Esophagus muscularis mucosa (tissue), 3 donors: ENCODE data around the gene NTM.

ENCODE experiments used
- POLR2A ChIP-seq: fragments of 450-650 bp; IDR thresholded peaks from one replicate; pipeline ENCODE4 v1.6.1; 2017; ENCODE audit warnings: antibody characterized with exemption, moderate library complexity, mild to moderate bottlenecking, low read depth
- POLR2AphosphoS5 ChIP-seq, 2 donors: sonication (generic); formaldehyde crosslinking; IDR thresholded peaks; one replicate each; pipeline ENCODE4 v1.6.1; 2017; ENCODE audit warnings: antibody characterized with exemption in 2 of 2
- TF ChIP-seq, protein P1 (sequence below), 3 experiments: fragments of 200-600 bp in 2 of 3; fragments of 450-650 bp in 1 of 3; sonication (generic) in 2 of 3; IDR thresholded peaks; one replicate each; pipeline ENCODE4 v1.5.1; 2017 to 2019; ENCODE audit warnings: antibody characterized with exemption in 3 of 3, mild to moderate bottlenecking in 2 of 3, moderate library complexity in 1 of 3

DNA sequence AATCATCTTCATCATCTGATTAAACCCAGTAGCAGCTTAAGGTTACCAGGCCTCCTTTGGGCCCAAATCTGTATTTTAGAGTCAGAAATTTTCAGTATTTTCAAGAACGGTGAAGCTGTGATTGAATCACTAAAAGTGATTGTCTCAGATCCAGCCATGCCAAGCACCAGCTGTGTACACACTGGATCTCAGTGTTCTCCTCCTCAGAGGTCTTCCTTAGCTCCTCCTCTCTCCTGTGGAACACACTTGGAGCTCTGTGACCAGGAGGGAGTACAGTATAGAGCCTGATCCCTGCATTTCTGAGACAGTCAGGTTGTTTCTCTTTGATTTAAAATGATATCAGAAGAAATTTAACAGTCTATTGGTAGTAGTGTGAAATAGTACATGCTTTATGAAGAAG lies 401.1 kb downstream of the NTM start:
- TF ChIP-seq, protein P1, sequence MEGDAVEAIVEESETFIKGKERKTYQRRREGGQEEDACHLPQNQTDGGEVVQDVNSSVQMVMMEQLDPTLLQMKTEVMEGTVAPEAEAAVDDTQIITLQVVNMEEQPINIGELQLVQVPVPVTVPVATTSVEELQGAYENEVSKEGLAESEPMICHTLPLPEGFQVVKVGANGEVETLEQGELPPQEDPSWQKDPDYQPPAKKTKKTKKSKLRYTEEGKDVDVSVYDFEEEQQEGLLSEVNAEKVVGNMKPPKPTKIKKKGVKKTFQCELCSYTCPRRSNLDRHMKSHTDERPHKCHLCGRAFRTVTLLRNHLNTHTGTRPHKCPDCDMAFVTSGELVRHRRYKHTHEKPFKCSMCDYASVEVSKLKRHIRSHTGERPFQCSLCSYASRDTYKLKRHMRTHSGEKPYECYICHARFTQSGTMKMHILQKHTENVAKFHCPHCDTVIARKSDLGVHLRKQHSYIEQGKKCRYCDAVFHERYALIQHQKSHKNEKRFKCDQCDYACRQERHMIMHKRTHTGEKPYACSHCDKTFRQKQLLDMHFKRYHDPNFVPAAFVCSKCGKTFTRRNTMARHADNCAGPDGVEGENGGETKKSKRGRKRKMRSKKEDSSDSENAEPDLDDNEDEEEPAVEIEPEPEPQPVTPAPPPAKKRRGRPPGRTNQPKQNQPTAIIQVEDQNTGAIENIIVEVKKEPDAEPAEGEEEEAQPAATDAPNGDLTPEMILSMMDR (IDR thresholded peaks at IDR 0.05): no peak
- TF ChIP-seq POLR2A (no peak), POLR2AphosphoS5 (IDR thresholded peaks at IDR 0.05) (no peak)
